Karpas-422 (cell line): ENCODE measurements around the gene AQP6. TPM values are rescaled to one million over a fixed set of nuclear protein-coding genes. Genes with fewer than 3 reads are reported as not detected.
"Not testable (repeated sequence)": the region's sequence is repeated elsewhere in the genome, so short reads cannot be mapped to it uniquely, and the experiment has no call there.

Source experiments
- DNase-seq: peaks from one replicate; pipeline ENCODE4 v3.0.0-alpha.2; 2015
- H2AFZ ChIP-seq: fragments of 200-600 bp; sonication (generic); 2 replicates; pipeline ENCODE4 v1.6.1; 2014; ENCODE audit warnings: antibody characterized with exemption, low read length, mixed read lengths
- H3K27ac ChIP-seq: fragments of 200-600 bp; sonication (generic); 2 replicates; pipeline ENCODE4 v1.5.1; 2014; ENCODE audit warnings: mild to moderate bottlenecking, low read length, moderate library complexity
- H3K27me3 ChIP-seq: fragments of 200-600 bp; sonication (generic); 2 replicates; pipeline ENCODE4 v1.6.1; 2014; ENCODE audit warnings: low read length, mixed read lengths
- H3K36me3 ChIP-seq: fragments of 200-600 bp; sonication (generic); 2 replicates; pipeline ENCODE4 v1.6.1; 2014; ENCODE audit warnings: low read length, mixed read lengths; ENCODE audit not compliant: insufficient read depth
- H3K4me1 ChIP-seq: fragments of 200-600 bp; sonication (generic); 2 replicates; pipeline ENCODE4 v1.6.1; 2014; ENCODE audit warnings: mild to moderate bottlenecking, low read length, mixed read lengths
- H3K4me2 ChIP-seq: fragments of 200-600 bp; sonication (generic); 2 replicates; pipeline ENCODE4 v1.6.1; 2014; ENCODE audit warnings: low read length, low read depth, mild to moderate bottlenecking; ENCODE audit not compliant: poor library complexity, severe bottlenecking
- H3K4me3 ChIP-seq: fragments of 200-600 bp; sonication (generic); 2 replicates; pipeline ENCODE4 v1.5.1; 2014; ENCODE audit warnings: mild to moderate bottlenecking, antibody characterized with exemption, low read length, mixed read lengths
- H3K79me2 ChIP-seq: fragments of 200-600 bp; sonication (generic); 2 replicates; pipeline ENCODE4 v1.6.1; 2014; ENCODE audit warnings: mild to moderate bottlenecking, low read length, mixed read lengths
- H3K9ac ChIP-seq: fragments of 200-600 bp; sonication (generic); 2 replicates; pipeline ENCODE4 v1.6.0; 2014; ENCODE audit warnings: low read length
- H3K9me2 ChIP-seq: fragments of 200-600 bp; sonication (generic), shearing (Covaris generic); replicated peaks from 2 replicates; pipeline ENCODE4 v1.6.0; 2014; ENCODE audit warnings: mild to moderate bottlenecking, low read length, moderate library complexity; ENCODE audit not compliant: insufficient read depth
- H3K9me3 ChIP-seq: fragments of 300-700, 200-600 bp; sonication (generic); 2 replicates; pipeline ENCODE4 v1.6.1; 2014; ENCODE audit warnings: low read length, mixed read lengths
- H4K20me1 ChIP-seq: fragments of 200-600 bp; sonication (generic); 2 replicates; pipeline ENCODE4 v1.6.1; 2014; ENCODE audit warnings: mild to moderate bottlenecking, antibody characterized with exemption, low read length, low read depth; ENCODE audit not compliant: insufficient read depth
- total RNA-seq: library from RNA; depleted of rRNA; stranded (reverse); fragments of >200 nt; shearing (Covaris generic); gene quantifications from 2 replicates; pipeline ENCODE4 v1.2.3, GENCODE V29; 2014; ENCODE audit warnings: low replicate concordance

The AQP6 gene
- total RNA-seq, 1 experiment from 2014 or later, result 0.04 TPM

- H3K9ac ChIP-seq, result no peak overlapping the region
- H3K36me3 ChIP-seq, result peaks cover 10% of the 10 kb centered on the region
- H4K20me1 ChIP-seq, result no peaks in the 10 kb centered on the region
- H3K79me2 ChIP-seq, result no peaks in the 10 kb centered on the region
- H3K27ac ChIP-seq, result no peak overlapping the region
- no peaks in the 10 kb centered on the region for H3K9me3 ChIP-seq
- H3K27me3 ChIP-seq, result no peaks in the 10 kb centered on the region
- H2AFZ ChIP-seq, result no peak overlapping the region
- no peaks in the 10 kb centered on the region for H3K4me1 ChIP-seq
- DNase-seq, result no peak
- no peaks in the 10 kb centered on the region for H3K9me2 ChIP-seq
- no peak overlapping the region for H3K4me3 ChIP-seq
- H3K4me2 ChIP-seq, result no peak overlapping the region
These were observed 12.0 kb downstream of the AQP6 start for GRCh38 chr12:49984476-49985359.

DNA sequence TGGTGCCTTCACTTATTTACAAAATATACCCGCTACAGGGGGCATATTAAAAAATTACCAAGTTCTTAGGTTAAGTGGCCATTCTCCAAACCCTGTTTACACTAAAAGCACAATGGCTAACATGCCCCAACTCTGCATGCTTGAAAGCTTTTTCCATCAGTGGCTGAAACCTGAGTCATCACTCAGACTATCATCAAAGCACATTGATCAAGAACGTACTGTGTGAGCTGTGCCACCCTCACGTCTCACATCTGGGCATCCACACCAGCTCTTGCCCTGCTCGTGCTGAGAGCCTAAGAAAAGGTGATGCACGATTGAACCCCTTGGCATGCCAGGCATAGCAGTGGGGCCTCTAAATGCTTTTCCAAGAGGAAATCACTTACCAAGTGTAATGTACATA is 13.2 kb downstream of the AQP6 start:
- Histone ChIP-seq H3K9ac (no peak overlapping the region), H3K9me2 (no peaks in the 10 kb centered on the region), H3K9me3 (no peaks in the 10 kb centered on the region), H3K27ac (no peak overlapping the region), H3K4me2 (no peak overlapping the region), H3K27me3 (no peaks in the 10 kb centered on the region), H3K4me3 (no peak overlapping the region), H4K20me1 (no peaks in the 10 kb centered on the region), H2AFZ (no peak overlapping the region), H3K4me1 (no peaks in the 10 kb centered on the region), H3K79me2 (no peaks in the 10 kb centered on the region), H3K36me3 (peaks cover 21% of the 10 kb centered on the region)
- DNase-seq, result no peak

DNA sequence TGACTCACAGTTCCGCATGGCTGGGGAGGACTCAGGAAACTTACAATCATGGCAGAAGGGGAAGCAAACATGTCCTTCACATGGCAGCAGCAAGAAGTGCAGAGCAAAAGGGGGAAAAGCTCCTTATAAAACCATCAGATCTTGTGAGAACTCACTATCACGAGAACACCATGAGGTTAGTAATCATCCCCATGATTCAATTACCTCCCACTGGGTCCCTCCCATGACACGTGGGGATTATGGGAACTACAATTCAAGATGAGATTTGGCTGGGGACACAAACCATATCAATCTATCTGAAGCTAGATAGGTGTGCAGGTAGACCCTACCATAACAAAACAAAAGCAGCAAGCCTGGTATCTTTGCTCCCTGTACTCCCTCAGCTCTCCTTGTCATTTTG is 13.7 kb downstream of the AQP6 start:
- H3K27ac ChIP-seq, H3K4me3 ChIP-seq, DNase-seq, H4K20me1 ChIP-seq, H3K4me1 ChIP-seq, H3K9me2 ChIP-seq, H3K4me2 ChIP-seq, H2AFZ ChIP-seq, H3K9me3 ChIP-seq, H3K79me2 ChIP-seq, H3K27me3 ChIP-seq, H3K9ac ChIP-seq: not testable (repeated sequence)
- H3K36me3 ChIP-seq, result peaks cover 23% of the 10 kb centered on the region

DNA sequence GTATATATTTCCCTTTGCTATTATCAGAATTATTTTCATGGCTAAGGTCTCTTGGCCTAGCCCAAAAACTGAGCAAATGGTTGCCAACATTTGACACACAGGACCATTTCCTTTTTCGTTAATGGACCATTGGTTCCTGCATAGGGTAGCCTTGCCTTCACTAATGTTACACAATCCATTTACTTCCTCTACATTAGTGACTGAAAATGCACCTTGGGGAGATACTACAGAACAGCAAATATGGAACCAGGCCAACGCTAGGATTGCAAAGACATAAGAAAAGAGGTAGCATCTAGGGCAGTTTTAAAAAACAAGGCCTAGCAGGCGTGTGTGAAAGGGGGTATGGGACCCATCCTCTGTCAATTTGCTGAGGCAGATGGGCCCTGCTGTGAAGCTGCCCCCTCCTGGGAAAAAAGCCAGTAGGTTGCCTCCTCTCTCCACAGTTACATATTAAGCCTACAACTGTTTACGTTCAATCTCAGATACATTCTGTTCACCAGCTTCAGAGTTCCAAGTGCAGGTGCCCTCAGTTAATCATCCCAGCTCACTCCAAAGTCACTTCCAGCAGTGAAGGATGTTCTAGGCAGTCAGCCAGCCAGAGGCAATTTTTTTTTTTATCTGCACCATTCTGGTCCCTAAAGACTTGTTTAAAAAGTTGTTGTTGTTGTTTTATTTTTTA is 15.0 kb downstream of the AQP6 start:
- Histone ChIP-seq H3K9ac (no peak overlapping the region), H3K79me2 (no peaks in the 10 kb centered on the region), H3K9me3 (no peaks in the 10 kb centered on the region), H2AFZ (no peak overlapping the region), H3K36me3 (peaks cover 35% of the 10 kb centered on the region), H3K4me1 (no peaks in the 10 kb centered on the region), H3K27ac (no peak overlapping the region), H4K20me1 (no peaks in the 10 kb centered on the region), H3K9me2 (no peaks in the 10 kb centered on the region), H3K4me3 (no peak overlapping the region), H3K4me2 (no peak overlapping the region), H3K27me3 (no peaks in the 10 kb centered on the region)
- DNase-seq, result no peak

DNA sequence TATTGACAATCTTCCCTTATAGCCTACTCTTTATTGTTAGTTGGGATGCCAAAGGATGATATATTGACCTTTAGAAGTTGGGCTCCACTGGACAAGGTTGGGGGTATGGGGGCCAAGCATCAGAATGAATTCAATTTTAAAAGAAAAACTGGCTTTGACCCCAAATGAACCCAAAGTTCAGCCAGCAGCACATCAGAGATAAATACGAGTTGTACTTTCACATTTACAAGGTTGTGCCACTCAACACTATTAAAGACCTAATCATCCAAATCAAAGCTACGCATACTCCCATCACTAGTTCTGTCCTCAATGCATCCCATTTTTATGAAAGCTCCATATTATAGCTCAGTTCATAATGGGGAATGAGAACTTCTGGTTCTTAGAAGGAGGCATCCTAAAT is 16.7 kb downstream of the AQP6 start:
- H3K79me2 ChIP-seq, H4K20me1 ChIP-seq, H3K4me3 ChIP-seq, DNase-seq, H3K9me2 ChIP-seq, H3K27me3 ChIP-seq, H3K4me1 ChIP-seq, H3K9ac ChIP-seq, H3K9me3 ChIP-seq, H3K27ac ChIP-seq, H2AFZ ChIP-seq, H3K4me2 ChIP-seq: not testable (repeated sequence)
- peaks cover 46% of the 10 kb centered on the region for H3K36me3 ChIP-seq

GRCh38 chr12:49990273-49990672 is 17.5 kb downstream of the AQP6 start:
- Histone ChIP-seq H4K20me1 (no peaks in the 10 kb centered on the region), H2AFZ (no peak overlapping the region), H3K4me2 (no peak overlapping the region), H3K9me3 (no peaks in the 10 kb centered on the region), H3K4me3 (no peak overlapping the region), H3K4me1 (no peaks in the 10 kb centered on the region), H3K9me2 (no peaks in the 10 kb centered on the region), H3K27me3 (no peaks in the 10 kb centered on the region), H3K36me3 (peaks cover 49% of the 10 kb centered on the region), H3K9ac (no peak overlapping the region), H3K27ac (no peak overlapping the region), H3K79me2 (no peaks in the 10 kb centered on the region)
- DNase-seq, result no peak

DNA sequence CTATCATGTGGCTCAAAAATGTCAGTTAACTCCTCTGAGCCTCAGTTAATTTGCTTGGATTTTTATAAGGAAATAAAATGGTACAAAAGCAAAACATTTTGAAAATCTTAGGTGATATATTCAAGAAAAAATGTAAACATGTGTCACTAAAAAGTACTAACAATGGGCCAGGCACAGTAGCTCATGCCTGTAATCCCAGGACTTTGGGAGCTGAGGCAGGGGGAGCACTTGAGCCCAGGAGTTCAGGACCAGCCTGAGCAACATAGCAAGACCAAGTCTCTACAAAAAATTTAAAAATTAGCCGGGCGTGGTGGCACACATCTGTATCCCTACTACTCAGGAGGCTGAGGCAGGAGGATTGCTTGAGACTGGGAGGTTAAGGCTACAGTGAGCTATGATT is 25.7 kb downstream of the AQP6 start:
- Histone ChIP-seq H3K4me2 (no peak overlapping the region), H3K4me1 (no peaks in the 10 kb centered on the region), H4K20me1 (no peaks in the 10 kb centered on the region), H3K36me3 (peaks cover 59% of the 10 kb centered on the region), H3K9me2 (no peaks in the 10 kb centered on the region), H3K9ac (no peak overlapping the region), H3K4me3 (no peak overlapping the region), H2AFZ (no peak overlapping the region), H3K27me3 (no peaks in the 10 kb centered on the region), H3K27ac (no peak overlapping the region), H3K79me2 (peaks cover 4% of the 10 kb centered on the region; the same call in 1 of the 2 replicates), H3K9me3 (no peaks in the 10 kb centered on the region)
- DNase-seq, result no peak

DNA sequence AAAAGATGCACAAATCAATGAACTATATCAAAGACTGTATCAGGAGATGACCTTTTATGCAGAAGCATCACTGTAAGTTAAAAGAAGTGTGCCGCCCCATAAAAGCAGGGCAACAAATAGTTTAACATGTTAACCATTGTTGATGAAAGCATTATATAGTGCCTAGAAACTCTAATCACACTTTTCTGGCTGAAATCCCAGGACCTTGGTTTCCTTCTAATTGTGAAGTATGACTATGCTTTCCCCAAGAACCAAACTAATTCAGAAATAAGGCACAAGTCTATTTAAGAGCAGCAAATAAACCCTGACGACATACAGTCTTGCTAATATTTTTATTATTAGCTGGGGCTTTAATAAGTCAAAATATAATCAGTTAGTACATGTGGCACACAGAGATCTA is 30.8 kb downstream of the AQP6 start:
- no peaks in the 10 kb centered on the region for H4K20me1 ChIP-seq

More for the DNA sequence above, 30.8 kb downstream of the AQP6 start:
- Histone ChIP-seq H3K4me3 (no peak overlapping the region), H3K9ac (no peak overlapping the region), H3K27me3 (no peaks in the 10 kb centered on the region), H3K4me2 (no peak overlapping the region), H3K9me2 (no peaks in the 10 kb centered on the region), H2AFZ (no peak overlapping the region), H3K4me1 (peaks cover 35% of the 10 kb centered on the region), H3K36me3 (peaks cover 64% of the 10 kb centered on the region), H3K79me2 (peaks cover 49% of the 10 kb centered on the region), H3K9me3 (no peaks in the 10 kb centered on the region), H3K27ac (no peak overlapping the region)
- no peak for DNase-seq
